ENCODE data around the gene ZNF215.
"Not testable (repeated sequence)": the region's sequence is repeated elsewhere in the genome, so short reads cannot be mapped to it uniquely, and the experiment has no call there.

The ZNF215 gene

DNA sequence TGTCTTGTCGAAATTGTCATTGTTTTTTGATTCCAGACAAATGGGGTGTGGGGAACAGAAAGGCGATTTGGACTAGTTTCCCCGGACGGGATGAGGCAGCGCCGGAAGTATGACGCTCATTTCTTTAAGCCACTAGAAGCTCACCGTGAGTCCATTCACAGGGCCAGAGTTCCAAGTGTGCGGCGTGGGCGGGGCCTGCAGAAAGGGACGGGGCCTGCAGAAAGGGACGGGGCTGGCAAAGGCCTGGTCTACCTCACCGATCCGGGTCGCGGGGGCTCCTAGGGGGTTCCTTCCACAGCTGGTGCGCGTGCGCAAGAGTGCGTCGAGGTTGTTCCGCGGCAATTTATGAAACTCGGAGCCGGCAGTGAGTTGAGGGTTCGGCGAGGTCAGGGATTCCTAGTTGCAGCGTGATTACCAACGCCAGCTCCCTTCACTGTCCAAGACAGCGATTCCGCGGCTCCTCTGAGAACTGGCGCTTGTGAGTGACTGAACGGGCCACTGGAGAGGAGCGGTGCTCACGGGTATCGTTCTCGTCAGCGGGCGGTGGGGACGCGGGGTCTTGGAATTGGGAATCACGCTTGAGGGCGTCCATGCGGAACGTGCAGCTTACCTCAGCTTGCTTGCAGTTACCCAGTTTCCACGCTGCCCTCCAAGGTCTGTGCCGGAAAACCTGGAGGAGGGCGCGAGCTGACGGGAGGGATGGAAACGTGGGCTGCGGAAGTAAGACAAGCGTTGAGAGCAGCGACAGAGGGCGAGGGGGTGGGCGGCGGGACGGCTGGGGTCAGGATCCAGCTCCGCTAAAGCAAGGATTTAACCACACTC, at the start of gene ZNF215:
TSS of gene ZNF215 (plus strand) at position 219 of the 822 bp plus-strand sequence. CDS start 5,847 bp downstream, outside the sequence.
- DNase-seq = peak; percentile 87

GRCh38 chr11:6876914-6877313, 49.3 kb upstream of the ZNF215 start:
- DNase-seq = no peak

- DNase-seq = no peak
These were observed 43.5 kb upstream of the ZNF215 start for GRCh38 chr11:6882751-6883150.

GRCh38 chr11:6887711-6888110, 38.5 kb upstream of the ZNF215 start:
- not testable (repeated sequence) for DNase-seq

- no peak for DNase-seq
These were observed 37.4 kb upstream of the ZNF215 start for GRCh38 chr11:6888830-6889229.

DNA sequence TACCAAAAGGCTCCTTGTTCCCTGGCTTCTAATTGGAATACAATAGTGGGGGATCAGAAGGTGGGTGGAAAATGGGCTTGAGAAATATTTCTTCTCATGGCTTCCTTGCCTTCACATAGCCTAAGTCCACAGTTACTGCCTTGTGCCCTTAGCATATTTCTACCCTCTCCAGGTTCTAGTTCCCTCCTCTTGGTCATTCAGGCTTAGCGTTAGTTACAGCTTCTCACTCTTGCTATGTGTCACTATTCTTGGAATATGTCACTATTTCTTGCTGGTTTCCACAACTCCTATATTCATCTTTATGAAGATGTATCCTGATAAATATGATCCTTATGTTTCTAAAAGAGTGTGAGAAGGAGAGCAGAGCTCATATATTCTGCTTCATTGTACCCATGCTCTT, 36.4 kb upstream of the ZNF215 start:
- DNase-seq = no peak

GRCh38 chr11:6892400-6892799, 33.8 kb upstream of the ZNF215 start, which contains the start of gene OR2D2:
Gene OR2D2, minus strand, starts transcription at chr11:6892500. Its CDS starts 0 bp downstream, at chr11:6892500.
- DNase-seq = no peak

- no peak for DNase-seq
These were observed 32.1 kb upstream of the ZNF215 start for GRCh38 chr11:6894097-6894496.

DNA sequence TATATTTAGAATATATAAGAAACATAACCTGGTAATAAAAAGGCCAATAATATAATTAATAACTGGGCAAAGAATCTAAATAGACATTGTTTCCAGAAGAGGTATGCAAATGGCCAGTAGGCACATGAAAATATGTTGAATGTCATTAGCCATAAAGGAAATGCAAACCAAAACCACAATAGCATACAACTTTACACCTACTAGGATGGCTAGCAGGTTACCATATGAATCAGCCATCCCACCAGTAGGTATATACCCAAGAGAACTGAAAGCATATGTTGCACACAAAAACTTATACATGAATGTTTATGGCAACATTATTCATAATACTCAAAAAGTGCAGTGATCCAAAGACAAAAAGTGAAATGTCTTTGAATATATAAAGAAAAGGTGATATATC, 31.2 kb upstream of the ZNF215 start:
- DNase-seq = no peak

GRCh38 chr11:6898911-6899310, 27.3 kb upstream of the ZNF215 start:
- no peak for DNase-seq

DNA sequence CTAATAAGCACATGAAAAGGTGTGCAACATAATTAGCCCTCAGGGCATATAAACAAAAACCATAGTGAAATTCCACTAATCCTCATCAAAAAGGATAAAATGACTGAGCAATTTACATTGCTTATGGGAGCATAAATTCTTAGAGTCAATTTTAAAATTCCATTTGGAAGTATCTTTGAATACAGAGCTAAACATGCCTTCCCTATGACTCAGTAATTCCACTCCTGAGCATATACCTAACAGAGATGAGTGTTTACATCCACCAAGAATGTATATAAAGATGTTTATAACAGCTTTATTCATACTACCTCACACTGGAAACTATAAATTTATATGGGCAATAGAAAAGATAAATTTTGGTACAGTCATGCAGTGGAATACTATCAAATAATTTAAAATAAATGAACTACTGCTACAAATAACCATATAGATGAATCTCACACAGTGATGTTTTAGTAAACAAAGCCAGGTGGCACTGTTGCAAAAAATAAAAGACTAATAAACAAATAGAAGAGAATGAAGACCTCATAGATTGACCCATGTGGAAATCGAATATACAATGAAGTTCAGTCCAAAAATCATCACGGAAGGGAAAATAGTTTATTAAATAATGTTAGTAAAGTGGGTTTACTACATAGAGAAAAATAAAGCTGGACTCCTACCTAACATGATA, 25.8 kb upstream of the ZNF215 start:
- no peak for DNase-seq

GRCh38 chr11:6904804-6905203, 21.4 kb upstream of the ZNF215 start:
- DNase-seq = not testable (repeated sequence)

DNA sequence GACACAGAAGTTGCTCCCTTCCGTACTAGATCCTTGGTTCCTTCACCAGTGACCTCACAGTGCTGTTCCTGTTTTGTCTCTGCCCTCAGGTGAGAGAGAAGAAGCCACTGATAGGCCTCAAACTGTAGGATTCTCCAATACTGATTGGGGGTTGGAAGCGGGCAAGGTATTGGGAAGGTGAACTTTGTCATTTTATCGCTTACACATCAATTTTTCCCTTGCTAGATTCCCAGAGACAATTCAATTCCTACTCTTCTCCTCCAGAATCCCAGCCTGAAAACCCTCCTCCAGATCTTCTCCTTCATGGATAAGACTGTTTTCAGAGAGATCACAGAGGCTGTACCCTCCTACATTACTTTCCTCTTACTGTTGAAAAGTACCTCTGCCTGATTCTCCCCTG, 14.8 kb upstream of the ZNF215 start:
- no peak for DNase-seq

- DNase-seq = no peak
These were observed 14.3 kb upstream of the ZNF215 start for GRCh38 chr11:6911948-6912347.

DNA sequence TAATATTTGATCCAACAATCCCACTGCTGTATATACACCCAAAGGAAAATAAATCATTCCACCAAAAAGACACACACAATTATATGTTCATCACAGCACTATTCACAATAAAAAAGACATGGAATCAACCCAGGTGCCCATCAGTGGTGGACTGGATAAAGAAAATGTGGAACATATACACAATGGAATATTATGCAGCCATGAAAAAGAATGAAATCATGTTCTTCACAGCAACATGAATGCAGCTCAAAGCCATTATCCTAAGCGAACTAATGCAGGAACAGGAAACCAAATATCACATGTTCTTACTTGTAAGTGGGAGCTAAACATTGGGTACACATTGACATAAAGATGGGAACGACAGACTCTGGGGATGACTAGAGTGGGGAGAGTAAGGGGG, 6.5 kb upstream of the ZNF215 start:
- no peak for DNase-seq

DNA sequence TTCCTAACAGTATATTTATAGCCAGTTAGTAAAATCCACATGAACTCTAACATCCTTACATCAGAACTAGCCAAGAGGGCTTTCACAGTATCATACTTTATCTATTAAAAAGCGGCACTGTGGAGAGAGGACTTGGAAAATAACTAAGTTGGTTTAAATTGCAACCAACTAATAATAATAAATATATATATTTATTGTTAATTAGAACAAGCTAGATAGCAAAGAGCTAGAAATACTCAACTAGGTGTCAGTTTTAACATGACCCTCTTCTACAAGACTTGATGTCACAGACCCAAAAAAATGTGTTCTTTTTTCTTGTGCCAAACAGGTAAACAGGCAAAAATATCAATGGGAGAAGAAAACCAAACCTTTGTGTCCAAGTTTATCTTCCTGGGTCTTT, 5.5 kb upstream of the ZNF215 start, which contains the start of gene OR2D3:
TSS of gene OR2D3 (plus strand) at position 301 of the 400 bp plus-strand sequence. CDS start at position 301, 0 bp downstream.
- DNase-seq = no peak

GRCh38 chr11:6925007-6925577, 1.1 kb upstream of the ZNF215 start:
- no peak for DNase-seq

GRCh38 chr11:6925636-6926207, 504 bp upstream of the ZNF215 start:
- DNase-seq = no peak

- DNase-seq = peak; percentile 15
These were observed 898 bp downstream of the ZNF215 start for GRCh38 chr11:6927030-6927617.

- peak; percentile 12 for DNase-seq
These were observed 2.7 kb downstream of the ZNF215 start for GRCh38 chr11:6928916-6929315.

GRCh38 chr11:6931146-6931713, 5.0 kb downstream of the ZNF215 start:
- DNase-seq = no peak

- DNase-seq = no peak
These were observed 5.9 kb downstream of the ZNF215 start for GRCh38 chr11:6932145-6932544.

- DNase-seq = no peak
These were observed 15.7 kb downstream of the ZNF215 start for GRCh38 chr11:6941970-6942369.

Data from eye (tissue), 1 donor.